Esophagus squamous epithelium (tissue), 5 donors: ENCODE measurements around the gene CDH11. TPM values are rescaled to one million over a fixed set of nuclear protein-coding genes. Genes with fewer than 3 reads are reported as not detected.

Experiments used
- DNase-seq: peaks from one replicate; lab custom pipeline; 2025; lab: John Stamatoyannopoulos, UW
- H3K27ac ChIP-seq, 4 donors: fragments of 200-600 bp; sonication (generic); one replicate each; pipeline ENCODE4 v1.5.1; 2016 to 2019; ENCODE audit warnings: mild to moderate bottlenecking in 1 of 4
- H3K27me3 ChIP-seq, 4 donors: fragments of 200-600 bp; sonication (generic); 1 replicate in 3 of 4; 2 replicates in 1 of 4; pipeline versions ENCODE4 v1.5.1 to v1.6.0; 2017 to 2021; ENCODE audit warnings: antibody characterized with exemption in 1 of 4
- H3K36me3 ChIP-seq, 3 donors: fragments of 200-600 bp; sonication (generic); one replicate each; pipeline ENCODE4 v1.5.1; 2016 to 2019
- H3K4me1 ChIP-seq, 3 donors: fragments of 200-600 bp; sonication (generic); one replicate each; pipeline ENCODE4 v1.5.1; 2017 to 2019
- H3K4me3 ChIP-seq, 4 donors: fragments of 200-600 bp; sonication (generic); 1 replicate in 3 of 4; 2 replicates in 1 of 4; pipeline ENCODE4 v1.5.1; 2016 to 2019; ENCODE audit warnings: mild to moderate bottlenecking in 2 of 4, moderate library complexity in 1 of 4
- H3K9me3 ChIP-seq, 3 donors: fragments of 200-600 bp; sonication (generic); one replicate each; pipeline ENCODE4 v1.5.1; 2016 to 2019
- CTCF ChIP-seq, 6 experiments: fragments of 450-650 bp in 4 of 6; fragments of 200-600 bp in 2 of 6; sonication (generic) in 2 of 6; IDR thresholded peaks; one replicate each; pipeline ENCODE4 v1.5.1; 2016 to 2019; ENCODE audit warnings: antibody characterized with exemption in 6 of 6, mild to moderate bottlenecking in 4 of 6, moderate library complexity in 4 of 6
- POLR2A ChIP-seq, 4 donors: fragments of 450-650 bp; IDR thresholded peaks; one replicate each; pipeline ENCODE4 v1.6.1; 2017; ENCODE audit warnings: antibody characterized with exemption in 4 of 4, mild to moderate bottlenecking in 4 of 4, moderate library complexity in 3 of 4
- WGBS, 2 donors: methylation state at CpG; one replicate each; pipeline ENCODE4 v1.1.5; 2018; 5-methylcytosine and 5-hydroxymethylcytosine counted together
- intact Hi-C: fragments of 100-400 bp; cut with DNase I; formaldehyde crosslinking; loops from one replicate; pipeline ENCODE4 v1.15.0; 2022
- total RNA-seq, 4 donors: library from RNA; depleted of rRNA; stranded (reverse); fragments of >200 nt; gene quantifications; one replicate each; pipeline ENCODE4 v1.1.0, GENCODE V29; 2016
- donor health status: DM: yes; HTN: yes; CAD: no.

Gene CDH11
- total RNA-seq, 4 donors from 2014 or later = 3.4 to 17.5 (median 6.6) TPM

DNA sequence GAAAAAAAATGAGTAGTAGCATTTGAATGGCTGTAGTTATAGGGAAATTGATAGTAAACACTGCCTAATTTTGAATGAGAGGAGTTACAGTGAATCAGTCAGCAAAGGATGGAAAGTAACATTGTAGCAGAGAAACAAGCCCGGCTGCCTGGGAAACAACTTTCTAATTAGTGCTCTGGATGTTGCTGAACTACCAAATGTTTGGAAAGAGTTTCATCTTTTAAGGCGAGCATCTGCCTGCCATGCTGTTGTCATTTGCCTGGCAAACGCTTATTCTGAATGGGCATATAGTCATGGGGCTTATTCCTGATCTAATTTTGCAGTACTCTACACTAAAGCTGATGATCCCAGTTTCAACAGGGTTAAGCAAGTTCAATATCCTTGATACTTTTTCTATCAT, 138.6 kb downstream of the CDH11 start:
- Histone ChIP-seq H3K27ac (no peak overlapping the region), H3K4me1 (no peaks in the 10 kb centered on the region), H3K4me3 (no peak overlapping the region), H3K36me3 (peaks cover 0 to 6% (median 0%) of the 10 kb centered on the region in 3 donors), H3K27me3 (no peaks in the 10 kb centered on the region), H3K9me3 (no peaks in the 10 kb centered on the region)
- WGBS, 2 donors = 56 to 62% methylated on average over 3 of the region's 3 CpGs
- TF ChIP-seq CTCF (IDR thresholded peaks at IDR 0.05) (no peak), POLR2A (IDR thresholded peaks at IDR 0.05) (no peak)
- intact Hi-C loops = no loop called here
- DNase-seq = no peak

DNA sequence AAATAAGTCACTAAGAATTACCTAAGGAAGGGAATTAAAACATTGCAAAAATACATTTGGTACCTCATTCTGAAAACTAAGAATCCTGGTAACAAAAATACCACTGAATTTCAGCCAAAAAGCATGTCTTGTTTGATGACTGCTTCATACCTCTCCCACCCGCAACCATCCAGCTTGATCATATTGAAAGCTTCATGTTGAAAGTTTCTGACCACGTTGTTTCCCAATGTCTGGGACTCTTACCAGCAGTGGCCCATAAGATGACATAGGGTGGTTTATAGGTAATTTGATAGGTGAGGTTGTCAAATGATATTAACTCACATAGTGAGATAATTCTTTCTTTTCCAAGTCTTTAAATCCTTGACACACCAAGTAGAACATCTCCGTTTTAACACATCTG, 139.3 kb downstream of the CDH11 start:
- H3K36me3 ChIP-seq = peaks cover 0 to 2% (median 0%) of the 10 kb centered on the region in 3 donors
- DNase-seq = no peak
- TF ChIP-seq POLR2A (IDR thresholded peaks at IDR 0.05) (no peak), CTCF (IDR thresholded peaks at IDR 0.05) (no peak)
- H3K4me3 ChIP-seq = no peak overlapping the region
- no peaks in the 10 kb centered on the region for H3K4me1 ChIP-seq
- H3K27me3 ChIP-seq = no peaks in the 10 kb centered on the region
- H3K9me3 ChIP-seq = no peaks in the 10 kb centered on the region
- WGBS, 2 donors = 85 to 92% methylated on average over 3 of the region's 3 CpGs
- H3K27ac ChIP-seq = no peak overlapping the region
- intact Hi-C loops = no loop called here

DNA sequence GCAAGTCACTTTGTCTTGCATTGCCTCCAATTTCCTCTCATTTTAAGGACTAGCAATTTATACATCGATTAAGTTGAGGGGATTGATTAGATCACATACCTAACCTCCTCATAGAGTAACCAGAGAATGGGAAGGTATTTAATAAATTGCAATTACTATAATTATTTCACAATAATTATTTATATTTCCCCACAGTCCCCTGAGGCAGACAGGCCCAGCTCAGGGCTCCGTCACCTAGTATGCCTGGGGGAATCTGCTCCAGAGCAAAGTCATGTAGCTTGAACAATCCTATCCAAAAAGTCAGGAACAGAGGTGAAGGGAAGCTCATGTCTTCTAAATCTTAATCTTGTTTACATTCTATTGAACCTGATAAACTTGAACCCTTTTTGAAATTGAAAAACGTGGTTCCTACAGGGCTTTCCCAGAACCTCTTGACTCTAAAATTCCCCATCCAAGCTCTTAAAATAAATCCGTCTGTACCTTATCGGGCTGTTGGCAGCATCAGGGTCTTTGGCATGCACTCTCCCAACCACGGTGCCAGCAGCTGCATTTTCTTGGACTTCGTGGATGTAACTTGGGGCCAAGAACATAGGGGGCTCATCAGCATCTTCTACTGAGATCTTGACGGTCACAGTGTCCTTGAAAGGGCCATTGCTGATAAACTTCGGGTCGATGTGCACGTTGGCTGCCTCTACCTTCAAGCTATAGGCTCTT, 140.1 kb downstream of the CDH11 start:
- TF ChIP-seq CTCF (IDR thresholded peaks at IDR 0.05) (no peak), POLR2A (IDR thresholded peaks at IDR 0.05) (no peak)
- no peak for DNase-seq
- Histone ChIP-seq H3K9me3 (no peaks in the 10 kb centered on the region), H3K27ac (no peak overlapping the region), H3K4me3 (no peak overlapping the region), H3K36me3 (no peaks in the 10 kb centered on the region), H3K4me1 (no peaks in the 10 kb centered on the region), H3K27me3 (no peaks in the 10 kb centered on the region)
- 71 to 74% methylated on average over 11 of the region's 11 CpGs for WGBS, 2 donors
- intact Hi-C loops = no loop called here

GRCh38 chr16:64977206-64977920, 144.5 kb downstream of the CDH11 start:
- TF ChIP-seq CTCF (IDR thresholded peaks at IDR 0.05) = no peak
- TF ChIP-seq POLR2A (IDR thresholded peaks at IDR 0.05) = no peak
- Histone ChIP-seq H3K27me3 (no peaks in the 10 kb centered on the region), H3K27ac (no peak overlapping the region), H3K4me1 (no peaks in the 10 kb centered on the region), H3K36me3 (no peaks in the 10 kb centered on the region), H3K9me3 (no peaks in the 10 kb centered on the region), H3K4me3 (no peak overlapping the region)
- intact Hi-C loops = no loop called here
- DNase-seq = no peak
- WGBS, 2 donors = 51 to 67% methylated on average over 4 of the region's 4 CpGs

DNA sequence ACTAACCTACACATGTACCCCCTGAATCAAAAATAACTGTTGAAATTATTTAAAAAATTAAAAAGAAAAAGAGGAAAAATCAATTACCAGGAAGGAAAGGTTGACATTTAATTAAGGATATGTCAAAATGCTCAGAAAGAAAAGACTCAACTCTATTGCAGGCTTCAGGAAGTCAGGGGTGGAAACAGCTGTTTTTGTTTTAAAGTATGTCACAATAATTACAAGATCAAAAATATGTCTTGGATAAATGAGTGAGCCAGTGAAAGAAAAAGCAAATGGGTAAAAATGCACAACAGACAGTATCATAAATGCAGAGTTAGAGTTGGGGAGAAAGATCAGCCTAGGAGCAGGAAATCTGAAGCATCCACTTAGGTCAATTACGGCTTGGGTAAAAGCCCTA, 146.0 kb downstream of the CDH11 start:
- intact Hi-C loops = no loop called here

More for the DNA sequence above, 146.0 kb downstream of the CDH11 start:
- WGBS, 2 donors = 74 to 84% methylated on average over 1 of the region's 1 CpG
- H3K4me1 ChIP-seq = no peaks in the 10 kb centered on the region
- DNase-seq = no peak
- no peaks in the 10 kb centered on the region for H3K9me3 ChIP-seq
- H3K36me3 ChIP-seq = peaks cover 0 to 13% (median 0%) of the 10 kb centered on the region in 3 donors
- H3K4me3 ChIP-seq = no peak overlapping the region
- no peaks in the 10 kb centered on the region for H3K27me3 ChIP-seq
- H3K27ac ChIP-seq = no peak overlapping the region
- no peak for TF ChIP-seq POLR2A (IDR thresholded peaks at IDR 0.05)
- TF ChIP-seq CTCF (IDR thresholded peaks at IDR 0.05) = no peak
